Ascending aorta (tissue), 2 donors: ENCODE results near the gene FCHO2. TPM values are rescaled to one million over a fixed set of nuclear protein-coding genes. Genes with fewer than 3 reads are reported as not detected.
"Not testable (repeated sequence)": the region's sequence is repeated elsewhere in the genome, so short reads cannot be mapped to it uniquely, and the experiment has no call there.

Experiments used
- DNase-seq, 2 donors: peaks; one replicate each; pipeline ENCODE4 v3.0.0-alpha.2; 2019; ENCODE audit warnings: low spot score in 2 of 2
- H3K27ac ChIP-seq, 2 donors: fragments of 200-600 bp; sonication (generic); one replicate each; pipeline ENCODE4 v1.5.1; 2016 to 2017; ENCODE audit warnings: mild to moderate bottlenecking in 1 of 2
- H3K27me3 ChIP-seq: fragments of 200-600 bp; sonication (generic); one replicate; pipeline ENCODE4 v1.5.1; 2017
- H3K36me3 ChIP-seq, 2 donors: fragments of 200-600 bp; sonication (generic); one replicate each; pipeline ENCODE4 v1.5.1; 2016
- H3K4me1 ChIP-seq, 2 donors: fragments of 200-600 bp; sonication (generic); one replicate each; pipeline ENCODE4 v1.5.1; 2016 to 2017; ENCODE audit warnings: mild to moderate bottlenecking in 1 of 2
- H3K4me3 ChIP-seq, 2 donors: fragments of 200-600 bp; sonication (generic); one replicate each; pipeline ENCODE4 v1.5.1; 2016 to 2017; ENCODE audit warnings: mild to moderate bottlenecking in 1 of 2
- H3K9me3 ChIP-seq, 2 donors: fragments of 200-600 bp; sonication (generic); one replicate each; pipeline ENCODE4 v1.5.1; 2016
- CTCF ChIP-seq, 3 experiments: fragments of 200-600 bp in 2 of 3; fragments of 450-650 bp in 1 of 3; sonication (generic) in 2 of 3; IDR thresholded peaks; one replicate each; pipeline ENCODE4 v1.5.1; 2016 to 2019; ENCODE audit warnings: antibody characterized with exemption in 3 of 3, mild to moderate bottlenecking in 1 of 3, moderate library complexity in 1 of 3
- intact Hi-C: fragments of 100-400 bp; cut with DNase I; formaldehyde crosslinking; loops from one replicate; pipeline ENCODE4 v1.15.1; 2023
- total RNA-seq: library from RNA; depleted of rRNA; stranded (reverse); fragments of >200 nt; gene quantifications from one replicate; pipeline ENCODE4 v1.1.0, GENCODE V29; 2016

The FCHO2 gene
- total RNA-seq, 1 donor from 2014 or later, result 10.7 TPM

- H3K9me3 ChIP-seq, result no peaks in the 10 kb centered on the region
- intact Hi-C loops, result no loop called here
- no peak for DNase-seq
- no peak overlapping the region for H3K27ac ChIP-seq
- no peaks in the 10 kb centered on the region for H3K4me1 ChIP-seq
- H3K4me3 ChIP-seq, result no peak overlapping the region
- TF ChIP-seq CTCF (IDR thresholded peaks at IDR 0.05), result no peak
- H3K27me3 ChIP-seq, result no peaks in the 10 kb centered on the region
- H3K36me3 ChIP-seq, result no peaks in the 10 kb centered on the region
Observed at GRCh38 chr5:72921886-72922285, 34.0 kb upstream of the FCHO2 start.

- DNase-seq, result no peak
- H3K27ac ChIP-seq, result no peak overlapping the region
- H3K9me3 ChIP-seq, result no peaks in the 10 kb centered on the region
- H3K4me3 ChIP-seq, result no peak overlapping the region
- no peaks in the 10 kb centered on the region for H3K4me1 ChIP-seq
- H3K27me3 ChIP-seq, result no peaks in the 10 kb centered on the region
- TF ChIP-seq CTCF (IDR thresholded peaks at IDR 0.05), result no peak
- intact Hi-C loops, result no loop called here
- no peaks in the 10 kb centered on the region for H3K36me3 ChIP-seq
Observed at GRCh38 chr5:72922422-72922821, 33.4 kb upstream of the FCHO2 start.

GRCh38 chr5:72925336-72926010 is 30.4 kb upstream of the FCHO2 start:
- H3K27ac ChIP-seq, result no peak overlapping the region
- no peaks in the 10 kb centered on the region for H3K36me3 ChIP-seq
- TF ChIP-seq CTCF (IDR thresholded peaks at IDR 0.05), result no peak
- H3K4me1 ChIP-seq, result no peaks in the 10 kb centered on the region
- intact Hi-C loops, result no loop called here
- no peak for DNase-seq
- no peaks in the 10 kb centered on the region for H3K9me3 ChIP-seq
- H3K4me3 ChIP-seq, result no peak overlapping the region
- H3K27me3 ChIP-seq, result no peaks in the 10 kb centered on the region

- intact Hi-C loops, H3K9me3 ChIP-seq, DNase-seq, H3K4me1 ChIP-seq, H3K4me3 ChIP-seq, H3K36me3 ChIP-seq, H3K27me3 ChIP-seq, H3K27ac ChIP-seq: not testable (repeated sequence)
Observed at GRCh38 chr5:72932686-72933085, 23.2 kb upstream of the FCHO2 start.

- intact Hi-C loops, H3K9me3 ChIP-seq, H3K36me3 ChIP-seq, DNase-seq, H3K4me1 ChIP-seq, H3K27me3 ChIP-seq, H3K4me3 ChIP-seq, H3K27ac ChIP-seq: not testable (repeated sequence)
Observed at GRCh38 chr5:72934953-72935725, 20.7 kb upstream of the FCHO2 start.

GRCh38 chr5:72936893-72937292 is 18.9 kb upstream of the FCHO2 start:
- H3K4me3 ChIP-seq, result no peak overlapping the region
- no peak overlapping the region for H3K27ac ChIP-seq
- TF ChIP-seq CTCF (IDR thresholded peaks at IDR 0.05), result no peak
- DNase-seq, result no peak
- H3K36me3 ChIP-seq, result no peaks in the 10 kb centered on the region
- intact Hi-C loops, result no loop called here
- no peaks in the 10 kb centered on the region for H3K9me3 ChIP-seq
- no peaks in the 10 kb centered on the region for H3K4me1 ChIP-seq
- H3K27me3 ChIP-seq, result no peaks in the 10 kb centered on the region
